Hindlimb muscle (tissue), 1 donor: Measurements from ENCODE around the gene HIF3A. TPM values are rescaled to one million over a fixed set of nuclear protein-coding genes. Genes with fewer than 3 reads are reported as not detected.
A peak's percentile ranks its signal among the peaks of the same experiment; 100 is the strongest.
"Not testable (repeated sequence)": the region's sequence is repeated elsewhere in the genome, so short reads cannot be mapped to it uniquely, and the experiment has no call there.

Experiments
- DNase-seq: peaks from one replicate; pipeline ENCODE4 v3.0.0-alpha.2; 2013
- polyA plus RNA-seq: library from polyadenylated mRNA; unstranded; fragments of 120-200 nt; gene quantifications from one replicate; pipeline ENCODE4 v1.2.1, GENCODE V29; 2013; ENCODE audit not compliant: insufficient read length

HIF3A gene
- polyA plus RNA-seq, 1 donor, result 412 TPM

GRCh38 chr19:46361915-46362314 lies 65.1 kb downstream of the HIF3A start:
- DNase-seq, result no peak

GRCh38 chr19:46364359-46364758 lies 67.5 kb downstream of the HIF3A start:
- DNase-seq, result no peak

- no peak for DNase-seq
Observed at GRCh38 chr19:46365561-46365960, 68.7 kb downstream of the HIF3A start.

GRCh38 chr19:46366620-46367292 lies 69.9 kb downstream of the HIF3A start:
- DNase-seq, result no peak

- no peak for DNase-seq
Observed at GRCh38 chr19:46367426-46367825, 70.6 kb downstream of the HIF3A start.

GRCh38 chr19:46368116-46368515 lies 71.3 kb downstream of the HIF3A start:
- no peak for DNase-seq

GRCh38 chr19:46369817-46370216 lies 73.0 kb downstream of the HIF3A start:
- DNase-seq, result no peak

GRCh38 chr19:46371371-46371901 lies 74.6 kb downstream of the HIF3A start:
- no peak for DNase-seq

GRCh38 chr19:46372901-46373490 lies 76.2 kb downstream of the HIF3A start:
- DNase-seq, result no peak

- DNase-seq, result no peak
Observed at GRCh38 chr19:46373491-46374359, 76.9 kb downstream of the HIF3A start.

GRCh38 chr19:46374536-46375475 lies 78.0 kb downstream of the HIF3A start:
- no peak for DNase-seq

- not testable (repeated sequence) for DNase-seq
Observed at GRCh38 chr19:46375476-46376067, 78.7 kb downstream of the HIF3A start.

- DNase-seq, result no peak
Observed at GRCh38 chr19:46376241-46377153, 79.7 kb downstream of the HIF3A start.

- DNase-seq, result peak; percentile 85
Observed at GRCh38 chr19:46378268-46378667, 81.4 kb downstream of the HIF3A start.

GRCh38 chr19:46380690-46381089 lies 83.8 kb downstream of the HIF3A start:
- DNase-seq, result no peak

- DNase-seq, result no peak
Observed at GRCh38 chr19:46381346-46381745, 84.5 kb downstream of the HIF3A start.

- DNase-seq, result no peak
Observed at GRCh38 chr19:46381756-46382345, 85.0 kb downstream of the HIF3A start.

GRCh38 chr19:46383171-46383815 lies 86.5 kb downstream of the HIF3A start:
- DNase-seq, result no peak

- no peak for DNase-seq
Observed at GRCh38 chr19:46383846-46384245, 87.0 kb downstream of the HIF3A start.

GRCh38 chr19:46384396-46384795 lies 87.6 kb downstream of the HIF3A start:
- no peak for DNase-seq
